NB4 (cell line): ENCODE results near the gene CSTF1.

Source experiments
- DNase-seq: peaks from one replicate; pipeline ENCODE4 v3.0.0; 2010; ENCODE audit warnings: low read depth
- H3K4me3 ChIP-seq: one replicate; pipeline ENCODE4 v1.5.1; 2011; ENCODE audit warnings: mild to moderate bottlenecking, low read depth, low read length, moderate library complexity
- MYC ChIP-seq: IDR thresholded peaks from 2 replicates; pipeline ENCODE4 v1.6.1; 2011; ENCODE audit warnings: low read depth, low read length
- POLR2A ChIP-seq: IDR thresholded peaks from 2 replicates; pipeline ENCODE4 v1.6.1; 2011; ENCODE audit warnings: mild to moderate bottlenecking; ENCODE audit not compliant: insufficient read length; ENCODE audit errors: extremely low read depth
- TF ChIP-seq, protein P1 (sequence below): IDR thresholded peaks from one replicate; pipeline ENCODE4 v1.5.1; 2012; ENCODE audit warnings: low read depth, low read length
- TF ChIP-seq, protein P2 (sequence below): IDR thresholded peaks from 2 replicates; pipeline ENCODE4 v1.6.1; 2011; ENCODE audit warnings: low read depth, low read length

CSTF1 gene

DNA sequence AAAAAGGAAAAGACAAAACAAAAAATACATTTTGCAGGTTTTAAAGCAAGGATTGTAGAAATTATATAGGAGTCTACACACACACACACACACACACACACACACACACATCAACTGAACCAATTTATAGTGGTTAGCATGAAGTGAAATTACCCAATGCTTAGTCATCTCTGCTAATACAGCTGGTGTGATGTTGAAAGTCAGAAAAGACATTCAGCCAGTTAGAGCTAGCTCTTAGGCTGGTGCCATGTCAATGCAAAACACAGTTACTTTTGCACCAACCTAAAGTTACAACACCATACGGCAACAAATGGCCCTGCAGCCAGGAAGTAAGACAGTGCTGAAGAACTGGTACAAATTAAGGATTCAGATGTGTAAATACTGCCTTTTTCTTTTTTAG lies 18.5 kb upstream of the CSTF1 start:
- H3K4me3 ChIP-seq: no peak overlapping the region
- TF ChIP-seq, protein P1, sequence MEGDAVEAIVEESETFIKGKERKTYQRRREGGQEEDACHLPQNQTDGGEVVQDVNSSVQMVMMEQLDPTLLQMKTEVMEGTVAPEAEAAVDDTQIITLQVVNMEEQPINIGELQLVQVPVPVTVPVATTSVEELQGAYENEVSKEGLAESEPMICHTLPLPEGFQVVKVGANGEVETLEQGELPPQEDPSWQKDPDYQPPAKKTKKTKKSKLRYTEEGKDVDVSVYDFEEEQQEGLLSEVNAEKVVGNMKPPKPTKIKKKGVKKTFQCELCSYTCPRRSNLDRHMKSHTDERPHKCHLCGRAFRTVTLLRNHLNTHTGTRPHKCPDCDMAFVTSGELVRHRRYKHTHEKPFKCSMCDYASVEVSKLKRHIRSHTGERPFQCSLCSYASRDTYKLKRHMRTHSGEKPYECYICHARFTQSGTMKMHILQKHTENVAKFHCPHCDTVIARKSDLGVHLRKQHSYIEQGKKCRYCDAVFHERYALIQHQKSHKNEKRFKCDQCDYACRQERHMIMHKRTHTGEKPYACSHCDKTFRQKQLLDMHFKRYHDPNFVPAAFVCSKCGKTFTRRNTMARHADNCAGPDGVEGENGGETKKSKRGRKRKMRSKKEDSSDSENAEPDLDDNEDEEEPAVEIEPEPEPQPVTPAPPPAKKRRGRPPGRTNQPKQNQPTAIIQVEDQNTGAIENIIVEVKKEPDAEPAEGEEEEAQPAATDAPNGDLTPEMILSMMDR: no peak
- TF ChIP-seq, protein P2, sequence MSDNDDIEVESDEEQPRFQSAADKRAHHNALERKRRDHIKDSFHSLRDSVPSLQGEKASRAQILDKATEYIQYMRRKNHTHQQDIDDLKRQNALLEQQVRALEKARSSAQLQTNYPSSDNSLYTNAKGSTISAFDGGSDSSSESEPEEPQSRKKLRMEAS: peak; percentile 58
- TF ChIP-seq POLR2A: no peak
- 0 out of 2 replicates have a peak, but pooled peaks have one; percentile 72 for TF ChIP-seq MYC
- peak; percentile 96 for DNase-seq

DNA sequence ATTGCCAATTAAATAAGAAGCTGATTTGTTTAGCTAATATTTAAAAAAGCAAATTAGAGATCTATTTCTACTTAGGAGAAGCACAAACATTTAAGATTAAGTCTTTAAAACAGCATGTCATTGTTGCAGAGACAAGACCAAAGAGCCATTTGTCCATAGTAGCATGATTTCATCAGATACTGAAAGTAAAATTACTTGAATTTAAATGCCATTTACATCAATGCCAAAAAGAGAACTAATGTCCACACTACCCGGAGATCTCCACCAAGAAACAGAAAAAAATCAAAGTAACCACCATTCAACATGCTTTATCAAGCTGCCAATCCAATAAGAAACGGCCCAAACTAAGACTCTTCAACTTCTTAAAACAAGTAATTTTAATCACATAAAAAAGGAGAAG lies 16.1 kb upstream of the CSTF1 start:
- TF ChIP-seq, protein P1: no peak
- TF ChIP-seq MYC (no peak), POLR2A (no peak)
- TF ChIP-seq, protein P2: no peak
- no peak overlapping the region for H3K4me3 ChIP-seq
- DNase-seq: no peak

DNA sequence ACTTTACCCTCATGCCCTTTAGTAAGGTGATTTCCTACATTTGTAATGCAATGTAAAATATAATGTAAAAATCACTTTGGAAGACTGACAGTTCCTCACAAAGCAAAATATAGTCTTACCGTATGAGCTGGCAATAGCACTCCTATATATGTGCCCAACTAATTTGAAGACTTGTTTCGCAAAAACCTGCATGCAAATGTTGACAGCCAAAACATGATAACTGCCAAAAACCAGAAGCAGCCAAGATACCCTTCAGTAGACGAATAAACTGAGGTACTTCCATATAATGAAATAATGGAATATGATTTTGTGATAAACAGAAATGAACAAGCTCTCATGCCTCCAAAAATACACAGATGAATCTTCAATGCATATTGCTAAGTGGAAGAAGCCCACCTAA lies 14.1 kb upstream of the CSTF1 start:
- no peak for DNase-seq
- TF ChIP-seq, protein P2: no peak
- no peak for TF ChIP-seq POLR2A
- TF ChIP-seq MYC: no peak
- TF ChIP-seq, protein P1: no peak
- no peak overlapping the region for H3K4me3 ChIP-seq

DNA sequence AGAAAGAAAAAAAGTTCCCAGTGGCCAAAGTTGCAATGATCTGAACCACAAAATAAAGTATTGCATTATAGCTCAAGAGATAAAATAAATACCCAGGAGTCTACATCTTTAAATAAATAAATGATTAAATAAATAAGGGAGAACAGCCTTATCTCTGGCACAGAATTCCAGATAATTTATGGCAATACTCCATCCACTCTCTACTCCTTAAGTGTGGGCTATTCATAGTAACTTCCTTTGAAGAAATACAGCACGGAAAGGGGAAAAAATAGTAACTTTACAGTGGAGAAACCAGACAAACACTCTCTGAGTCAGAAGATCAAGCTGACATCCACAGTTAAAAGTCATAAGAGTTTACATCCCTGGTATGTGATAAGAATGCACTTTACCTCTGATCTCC lies 12.1 kb upstream of the CSTF1 start:
- TF ChIP-seq MYC: no peak
- TF ChIP-seq, protein P1: no peak
- TF ChIP-seq, protein P2: no peak
- TF ChIP-seq POLR2A: no peak
- no peak for DNase-seq

DNA sequence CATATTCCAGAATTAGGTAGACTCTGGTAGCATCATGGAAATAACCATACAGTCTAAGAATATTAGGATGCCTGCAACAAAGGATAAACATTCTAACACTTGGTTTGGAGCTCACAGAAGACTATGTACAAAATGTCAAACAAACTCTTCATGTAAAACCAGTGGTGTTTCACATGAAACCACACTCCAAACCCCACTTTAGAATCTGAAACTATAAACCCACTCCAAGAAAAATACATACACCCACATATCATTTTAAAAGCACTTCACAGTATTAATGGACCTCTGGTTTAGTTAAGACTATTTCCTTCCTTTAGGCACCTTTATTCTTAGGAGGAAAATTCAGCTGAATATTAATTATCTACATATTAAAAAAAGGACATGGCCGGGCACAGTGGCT lies 10.9 kb upstream of the CSTF1 start:
- no peak for DNase-seq
- no peak for TF ChIP-seq POLR2A
- TF ChIP-seq MYC: no peak
- TF ChIP-seq, protein P2: no peak
- TF ChIP-seq, protein P1: no peak
- no peak overlapping the region for H3K4me3 ChIP-seq

More for the DNA sequence above, 12.1 kb upstream of the CSTF1 start:
- no peak overlapping the region for H3K4me3 ChIP-seq

DNA sequence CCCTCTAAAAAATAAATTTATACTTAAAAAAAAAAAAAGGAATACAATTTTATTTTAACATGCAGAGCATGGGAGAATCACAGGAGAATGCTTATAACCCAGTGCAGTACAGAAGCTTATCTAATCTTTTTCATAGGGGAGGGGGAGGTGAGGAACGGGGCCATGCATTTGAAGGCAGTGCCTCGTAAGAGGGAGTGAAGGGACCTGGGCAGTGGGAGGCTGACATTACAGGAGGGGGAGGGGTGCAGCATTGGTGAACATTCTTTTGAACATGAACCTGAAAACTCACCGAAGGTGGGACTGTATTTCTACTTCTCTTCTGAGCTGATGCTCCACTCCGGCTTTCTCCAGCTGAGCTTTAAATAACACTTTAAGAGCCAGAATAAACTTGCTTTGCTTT lies 9.7 kb upstream of the CSTF1 start:
- no peak for DNase-seq
- no peak overlapping the region for H3K4me3 ChIP-seq
- TF ChIP-seq, protein P1: no peak
- no peak for TF ChIP-seq MYC
- TF ChIP-seq POLR2A: no peak
- TF ChIP-seq, protein P2: no peak
